Rectal smooth muscle tissue (tissue), 1 donor: ENCODE data around the gene LRRC56.

ENCODE experiments used
- H3K27ac ChIP-seq: one replicate; pipeline ENCODE4 v1.7.0; 2013; ENCODE audit warnings: low read depth, low read length, inconsistent platforms
- H3K27me3 ChIP-seq: one replicate; pipeline ENCODE4 v1.7.0; 2013; ENCODE audit warnings: low read length; ENCODE audit not compliant: control insufficient read depth, insufficient read depth
- H3K36me3 ChIP-seq: one replicate; pipeline ENCODE4 v1.7.0; 2013; ENCODE audit warnings: low read length; ENCODE audit not compliant: control insufficient read depth, insufficient read depth
- H3K4me1 ChIP-seq: one replicate; pipeline ENCODE4 v1.7.0; 2013; ENCODE audit warnings: low read length; ENCODE audit not compliant: control insufficient read depth, insufficient read depth
- H3K4me3 ChIP-seq: one replicate; pipeline ENCODE4 v1.7.0; 2013; ENCODE audit warnings: low read length
- H3K9ac ChIP-seq: one replicate; pipeline ENCODE4 v1.7.0; 2013; ENCODE audit warnings: low read length

Gene LRRC56

GRCh38 chr11:504053-504993 lies 33.0 kb upstream of the LRRC56 start:
- Histone ChIP-seq H3K27me3 (no peaks in the 10 kb centered on the region), H3K36me3 (peaks cover 19% of the 10 kb centered on the region), H3K9ac (peak overlapping the region; percentile 32), H3K4me1 (peaks cover 16% of the 10 kb centered on the region), H3K27ac (peak overlapping the region; percentile 56), H3K4me3 (peak overlapping the region; percentile 66)

- Histone ChIP-seq H3K4me3 (no peak overlapping the region), H3K9ac (no peak overlapping the region), H3K27me3 (no peaks in the 10 kb centered on the region), H3K36me3 (peaks cover 16% of the 10 kb centered on the region), H3K4me1 (peaks cover 16% of the 10 kb centered on the region), H3K27ac (peak overlapping the region; percentile 52)
Observed at GRCh38 chr11:504994-505344, 32.4 kb upstream of the LRRC56 start.

GRCh38 chr11:506238-506994 lies 30.9 kb upstream of the LRRC56 start:
- Histone ChIP-seq H3K4me3 (peak overlapping the region; percentile 97), H3K27ac (peak overlapping the region; percentile 100), H3K36me3 (peaks cover 8% of the 10 kb centered on the region), H3K4me1 (peaks cover 16% of the 10 kb centered on the region), H3K27me3 (no peaks in the 10 kb centered on the region), H3K9ac (peak overlapping the region; percentile 97)

- H3K27me3 ChIP-seq = no peaks in the 10 kb centered on the region
- H3K4me1 ChIP-seq = peaks cover 16% of the 10 kb centered on the region
- H3K36me3 ChIP-seq = peaks cover 8% of the 10 kb centered on the region
- peak within 1 kb of the TSS; percentile 97 for H3K4me3 ChIP-seq
- peak within 1 kb of the TSS; percentile 97 for H3K9ac ChIP-seq
- H3K27ac ChIP-seq = peak within 1 kb of the TSS; percentile 100
Observed at GRCh38 chr11:506995-507726, 30.2 kb upstream of the LRRC56 start, which contains the start of gene RNH1. TSS of gene RNH1 (minus strand) at chr11:507242. CDS start at chr11:502162, 5,080 bp downstream.

GRCh38 chr11:507727-508515 lies 29.4 kb upstream of the LRRC56 start:
- Histone ChIP-seq H3K9ac (peak overlapping the region; percentile 30), H3K27me3 (no peaks in the 10 kb centered on the region), H3K4me3 (peak overlapping the region; percentile 23), H3K4me1 (peaks cover 16% of the 10 kb centered on the region), H3K36me3 (peaks cover 8% of the 10 kb centered on the region), H3K27ac (peak overlapping the region; percentile 100)

- Histone ChIP-seq H3K4me3 (no peak overlapping the region), H3K36me3 (peaks cover 8% of the 10 kb centered on the region), H3K4me1 (peaks cover 14% of the 10 kb centered on the region), H3K27me3 (no peaks in the 10 kb centered on the region), H3K27ac (no peak overlapping the region), H3K9ac (no peak overlapping the region)
Observed at GRCh38 chr11:508956-509355, 28.4 kb upstream of the LRRC56 start.

- Histone ChIP-seq H3K36me3 (peaks cover 8% of the 10 kb centered on the region), H3K9ac (no peak overlapping the region), H3K27me3 (no peaks in the 10 kb centered on the region), H3K4me1 (peaks cover under 1% of the 10 kb centered on the region), H3K4me3 (no peak overlapping the region), H3K27ac (no peak overlapping the region)
Observed at GRCh38 chr11:512761-513595, 24.3 kb upstream of the LRRC56 start.

GRCh38 chr11:514606-515005 lies 22.7 kb upstream of the LRRC56 start:
- Histone ChIP-seq H3K27me3 (no peaks in the 10 kb centered on the region), H3K36me3 (peaks cover 5% of the 10 kb centered on the region), H3K9ac (no peak overlapping the region), H3K4me1 (no peaks in the 10 kb centered on the region), H3K4me3 (no peak overlapping the region), H3K27ac (no peak overlapping the region)

- Histone ChIP-seq H3K36me3 (no peaks in the 10 kb centered on the region), H3K4me3 (no peak overlapping the region), H3K4me1 (no peaks in the 10 kb centered on the region), H3K9ac (no peak overlapping the region), H3K27me3 (no peaks in the 10 kb centered on the region), H3K27ac (no peak overlapping the region)
Observed at GRCh38 chr11:515131-515530, 22.2 kb upstream of the LRRC56 start.

GRCh38 chr11:516400-516799 lies 20.9 kb upstream of the LRRC56 start:
- H3K9ac ChIP-seq = no peak overlapping the region
- no peaks in the 10 kb centered on the region for H3K36me3 ChIP-seq
- no peak overlapping the region for H3K4me3 ChIP-seq
- H3K27ac ChIP-seq = no peak overlapping the region
- no peaks in the 10 kb centered on the region for H3K27me3 ChIP-seq
- no peaks in the 10 kb centered on the region for H3K4me1 ChIP-seq
